Cardiac muscle cell (in vitro differentiated cells and primary cell): ENCODE measurements around the gene NAALADL2. TPM values are rescaled to one million over a fixed set of nuclear protein-coding genes. Genes with fewer than 3 reads are reported as not detected.

Experiments
- DNase-seq, 2 donors: peaks; one replicate each; pipeline versions ENCODE4 v3.0.0 to v3.0.0-alpha.2; 2010 to 2017; ENCODE audit warnings: low read depth in 1 of 2, low spot score in 1 of 2
- H3K27ac ChIP-seq: fragments of 200-600 bp; sonication (generic); 2 replicates; pipeline ENCODE4 v1.5.1; 2016
- H3K27me3 ChIP-seq: fragments of 200-600 bp; sonication (generic); 2 replicates; pipeline ENCODE4 v1.6.0; 2016; ENCODE audit warnings: control low read depth
- H3K36me3 ChIP-seq: fragments of 200-600 bp; sonication (generic); 2 replicates; pipeline ENCODE4 v1.5.1; 2016; ENCODE audit warnings: control low read depth
- H3K4me1 ChIP-seq: fragments of 200-600 bp; sonication (generic); 2 replicates; pipeline ENCODE4 v1.8.1; 2017; ENCODE audit warnings: low read depth, mild to moderate bottlenecking, mixed run types
- H3K4me3 ChIP-seq: fragments of 200-600 bp; sonication (generic); 2 replicates; pipeline ENCODE4 v1.5.1; 2016; ENCODE audit warnings: mild to moderate bottlenecking
- H3K9me3 ChIP-seq: fragments of 200-600 bp; sonication (generic); 2 replicates; pipeline ENCODE4 v1.5.1; 2017; ENCODE audit warnings: low read depth, mild to moderate bottlenecking, control low read depth
- CTCF ChIP-seq: IDR thresholded peaks from 2 replicates; pipeline ENCODE4 v1.5.1; 2012; ENCODE audit warnings: low read depth, mild to moderate bottlenecking, low read length
- polyA plus RNA-seq: library from polyadenylated mRNA; unstranded; fragments of >200 nt; fragmentation: Nextera tagmentation; extraction: Ambion mirVana; gene quantifications from 2 replicates; pipeline ENCODE4 v1.2.1, GENCODE V29; 2016
- total RNA-seq: library from RNA; depleted of rRNA; stranded (reverse); fragments of >200 nt; gene quantifications from 2 replicates; pipeline ENCODE4 v1.2.3, GENCODE V29; 2016

Gene NAALADL2
- total and polyA plus RNA-seq, 2 experiments from 2014 or later = 2.4 to 3.8 TPM

GRCh38 chr3:175144368-175144767 lies 285.2 kb downstream of the NAALADL2 start:
- Histone ChIP-seq H3K4me1 (no peaks in the 10 kb centered on the region), H3K36me3 (no peaks in the 10 kb centered on the region), H3K27ac (no peak overlapping the region), H3K9me3 (no peaks in the 10 kb centered on the region), H3K27me3 (no peaks in the 10 kb centered on the region), H3K4me3 (no peak overlapping the region)
- TF ChIP-seq CTCF = no peak
- no peak for DNase-seq

GRCh38 chr3:175146258-175146657 lies 287.1 kb downstream of the NAALADL2 start:
- peak in 1 of 2 donors; percentile 34 for DNase-seq
- H3K4me1 ChIP-seq = no peaks in the 10 kb centered on the region
- TF ChIP-seq CTCF = peak; percentile 45
- no peaks in the 10 kb centered on the region for H3K9me3 ChIP-seq
- no peak overlapping the region for H3K4me3 ChIP-seq
- H3K36me3 ChIP-seq = no peaks in the 10 kb centered on the region
- no peak overlapping the region for H3K27ac ChIP-seq
- no peaks in the 10 kb centered on the region for H3K27me3 ChIP-seq

GRCh38 chr3:175149675-175150074 lies 290.5 kb downstream of the NAALADL2 start:
- Histone ChIP-seq H3K27me3 (no peaks in the 10 kb centered on the region), H3K36me3 (no peaks in the 10 kb centered on the region), H3K4me3 (no peak overlapping the region), H3K4me1 (no peaks in the 10 kb centered on the region), H3K27ac (no peak overlapping the region), H3K9me3 (no peaks in the 10 kb centered on the region)
- DNase-seq = peak in 1 of 2 donors; percentile 22
- no peak for TF ChIP-seq CTCF

- Histone ChIP-seq H3K27me3 (no peaks in the 10 kb centered on the region), H3K27ac (no peak overlapping the region), H3K4me3 (no peak overlapping the region), H3K4me1 (no peaks in the 10 kb centered on the region), H3K36me3 (no peaks in the 10 kb centered on the region), H3K9me3 (no peaks in the 10 kb centered on the region)
- DNase-seq = no peak
- TF ChIP-seq CTCF = no peak
Observed at GRCh38 chr3:175150812-175151401, 291.8 kb downstream of the NAALADL2 start.

GRCh38 chr3:175153595-175153994 lies 294.5 kb downstream of the NAALADL2 start:
- Histone ChIP-seq H3K4me3 (no peak overlapping the region), H3K4me1 (no peaks in the 10 kb centered on the region), H3K27ac (no peak overlapping the region), H3K9me3 (no peaks in the 10 kb centered on the region), H3K27me3 (no peaks in the 10 kb centered on the region), H3K36me3 (no peaks in the 10 kb centered on the region)
- no peak for TF ChIP-seq CTCF
- DNase-seq = no peak
